Stimulated activated naive CD4-positive, alpha-beta T cell treated with Interleukin-2 at 50 U/mL for 16 hours (primary cell): ENCODE data around the gene CYP27C1.
"Not testable (repeated sequence)": the region's sequence is repeated elsewhere in the genome, so short reads cannot be mapped to it uniquely, and the experiment has no call there.

ENCODE experiments used
- DNase-seq: peaks from one replicate; lab custom pipeline; 2025; lab: John Stamatoyannopoulos, UW

CYP27C1 gene

GRCh38 chr2:127220102-127220767 is at the start of gene CYP27C1:
TSS of gene CYP27C1 (minus strand) at chr2:127220299. CDS start at chr2:127220270, 29 bp downstream.
- DNase-seq: no peak

- no peak for DNase-seq
These were observed 41.8 kb upstream of the CYP27C1 start for GRCh38 chr2:127261804-127262406.

- DNase-seq: no peak
These were observed 39.3 kb upstream of the CYP27C1 start for GRCh38 chr2:127259355-127259754.

GRCh38 chr2:127256866-127257265 is 36.8 kb upstream of the CYP27C1 start:
- DNase-seq: no peak

- DNase-seq: no peak
These were observed 36.3 kb upstream of the CYP27C1 start for GRCh38 chr2:127256381-127256780.

- no peak for DNase-seq
These were observed 35.6 kb upstream of the CYP27C1 start for GRCh38 chr2:127255721-127256120.

GRCh38 chr2:127255146-127255545 is 35.0 kb upstream of the CYP27C1 start:
- DNase-seq: no peak

GRCh38 chr2:127254386-127254981 is 34.4 kb upstream of the CYP27C1 start:
- no peak for DNase-seq

- not testable (repeated sequence) for DNase-seq
These were observed 21.1 kb upstream of the CYP27C1 start for GRCh38 chr2:127241184-127241583.

GRCh38 chr2:127239395-127239794 is 19.3 kb upstream of the CYP27C1 start:
- no peak for DNase-seq

- DNase-seq: not testable (repeated sequence)
These were observed 17.7 kb upstream of the CYP27C1 start for GRCh38 chr2:127237768-127238167.

- DNase-seq: no peak
These were observed 15.1 kb upstream of the CYP27C1 start for GRCh38 chr2:127235082-127235702.

GRCh38 chr2:127233710-127234109 is 13.6 kb upstream of the CYP27C1 start:
- no peak for DNase-seq

GRCh38 chr2:127231130-127231865 is 11.2 kb upstream of the CYP27C1 start:
- no peak for DNase-seq

GRCh38 chr2:127229555-127229954 is 9.5 kb upstream of the CYP27C1 start:
- no peak for DNase-seq

GRCh38 chr2:127228102-127228501 is 8.0 kb upstream of the CYP27C1 start:
- no peak for DNase-seq

GRCh38 chr2:127227264-127227660 is 7.2 kb upstream of the CYP27C1 start:
- not testable (repeated sequence) for DNase-seq

GRCh38 chr2:127226520-127227263 is 6.6 kb upstream of the CYP27C1 start:
- peak; percentile 57 for DNase-seq

- no peak for DNase-seq
These were observed 6.0 kb upstream of the CYP27C1 start for GRCh38 chr2:127226132-127226519.

GRCh38 chr2:127225186-127225960 is 5.3 kb upstream of the CYP27C1 start:
- no peak for DNase-seq

GRCh38 chr2:127224135-127224534 is 4.0 kb upstream of the CYP27C1 start:
- DNase-seq: not testable (repeated sequence)
